PFSK-1 (cell line): Measurements from ENCODE around the gene MRPL50. TPM values are rescaled to one million over a fixed set of nuclear protein-coding genes. Genes with fewer than 3 reads are reported as not detected.

ENCODE experiments used
- FOXP2 ChIP-seq: optimal IDR thresholded peaks from 2 replicates; pipeline ENCODE3; 2011; ENCODE audit warnings: borderline replicate concordance, control low read depth, inconsistent platforms; ENCODE audit not compliant: insufficient read depth; ENCODE audit errors: extremely low read length, extremely low read depth
- POLR2AphosphoS5 ChIP-seq: IDR thresholded peaks from 2 replicates; pipeline ENCODE4 v1.6.1; 2012; ENCODE audit warnings: low read depth, mild to moderate bottlenecking, control low read depth, low read length, moderate library complexity
- REST ChIP-seq, 2 experiments: IDR thresholded peaks; 2 replicates each; pipeline versions ENCODE4 v1.6.1 to v1.8.0; 2011 to 2012; ENCODE audit warnings: low read depth in 2 of 2, low read length in 2 of 2, control low read depth in 1 of 2, inconsistent platforms in 1 of 2, mild to moderate bottlenecking in 1 of 2, moderate library complexity in 1 of 2; ENCODE audit not compliant: insufficient read depth in 1 of 2
- SIN3A ChIP-seq: IDR thresholded peaks from 2 replicates; pipeline ENCODE4 v1.6.1; 2012; ENCODE audit warnings: mild to moderate bottlenecking, low read length, moderate library complexity, borderline replicate concordance; ENCODE audit not compliant: insufficient read depth
- TAF1 ChIP-seq: IDR thresholded peaks from 2 replicates; pipeline ENCODE4 v1.6.1; 2012; ENCODE audit warnings: low read length, control low read depth, borderline replicate concordance; ENCODE audit not compliant: insufficient read depth
- polyA plus RNA-seq: library from polyadenylated mRNA; unstranded; fragments of >200 nt; gene quantifications from one replicate; pipeline ENCODE4 v1.2.1, GENCODE V29; 2012; ENCODE audit warnings: low read depth, missing spikeins; ENCODE audit not compliant: insufficient read length

The MRPL50 gene
- polyA plus RNA-seq, result 3.5 TPM

GRCh38 chr9:101398068-101398929 lies at the start of gene MRPL50, which contains the start of gene ZNF189:
Gene MRPL50, minus strand, starts transcription at chr9:101398618. Its CDS starts 26 bp downstream, at chr9:101398592.
Gene ZNF189, plus strand, starts transcription at chr9:101398851. Its CDS starts 306 bp downstream, at chr9:101399157.
- TF ChIP-seq POLR2AphosphoS5 (peak; percentile 95), REST (IDR thresholded peaks at IDR 0.05; ENCODE audit: insufficient read depth in 1 of 2, low read depth in 2 of 2, low read length in 2 of 2) (no peak; a peak in 1 of 4 replicates), TAF1 (peak; percentile 95), SIN3A (peak; percentile 9; the same call in 1 of the 2 replicates), FOXP2 (peak; percentile 9)

GRCh38 chr9:101446732-101447131 lies 48.3 kb upstream of the MRPL50 start:
- TF ChIP-seq FOXP2 (no peak), TAF1 (no peak), POLR2AphosphoS5 (no peak), SIN3A (no peak), REST (IDR thresholded peaks at IDR 0.05; ENCODE audit: insufficient read depth in 1 of 2, low read depth in 2 of 2, low read length in 2 of 2) (no peak)

DNA sequence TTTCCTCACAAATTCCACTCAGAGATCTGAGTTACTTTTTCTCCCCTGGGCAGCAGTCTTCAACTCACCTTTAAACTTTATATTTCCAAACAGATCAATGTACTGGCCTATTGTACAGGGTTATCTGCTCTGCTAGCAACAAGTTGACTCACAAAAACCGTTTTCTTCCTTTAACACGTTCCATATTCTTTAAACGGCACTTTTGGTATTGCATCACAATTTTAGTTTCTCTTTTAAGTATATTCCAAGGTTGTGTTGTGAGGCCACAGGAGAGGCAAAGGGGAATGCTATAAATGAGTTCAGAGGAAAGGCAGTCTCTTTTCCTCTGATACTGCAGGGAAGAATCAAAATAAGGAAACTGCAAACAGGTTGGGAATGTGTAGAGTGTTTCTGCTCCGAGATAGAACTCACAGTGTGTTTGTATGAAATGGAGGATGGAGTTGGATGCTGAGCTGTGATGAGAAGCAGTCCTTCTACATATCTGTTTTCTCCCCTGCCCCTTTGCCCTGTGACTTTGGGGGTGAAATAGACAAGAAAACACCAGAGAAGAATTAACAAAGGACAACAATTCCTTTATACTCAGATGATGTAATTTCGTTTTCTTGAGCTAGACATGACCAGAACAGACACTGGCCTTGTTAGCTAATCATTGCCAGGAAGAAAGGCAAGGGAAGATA lies 47.1 kb upstream of the MRPL50 start:
- no peak for TF ChIP-seq REST (IDR thresholded peaks at IDR 0.05; ENCODE audit: insufficient read depth in 1 of 2, low read depth in 2 of 2, low read length in 2 of 2)
- TF ChIP-seq FOXP2, result no peak
- TF ChIP-seq TAF1, result no peak
- TF ChIP-seq POLR2AphosphoS5, result no peak
- no peak for TF ChIP-seq SIN3A

DNA sequence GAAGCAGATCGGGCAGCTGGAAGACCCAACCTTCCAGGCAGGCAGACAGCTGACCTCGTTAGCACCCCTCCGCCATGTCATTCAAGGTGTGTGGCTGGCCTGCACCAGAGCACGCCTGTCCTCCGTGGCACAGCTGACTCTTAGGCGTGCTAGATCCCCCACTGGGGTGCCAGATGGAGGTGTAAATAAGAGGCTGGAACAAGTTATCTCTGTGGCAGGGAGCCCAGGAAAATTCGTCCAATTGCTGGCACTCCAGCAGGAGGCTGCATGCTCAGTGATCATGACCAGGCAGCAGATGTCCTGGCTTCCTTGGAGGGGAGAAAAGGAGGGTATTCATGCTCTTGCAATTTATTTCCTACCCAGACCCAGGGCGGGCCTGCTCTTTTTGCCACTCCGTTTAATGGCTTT lies 45.0 kb upstream of the MRPL50 start:
- no peak for TF ChIP-seq REST (IDR thresholded peaks at IDR 0.05; ENCODE audit: insufficient read depth in 1 of 2, low read depth in 2 of 2, low read length in 2 of 2)
- no peak for TF ChIP-seq SIN3A
- no peak for TF ChIP-seq POLR2AphosphoS5
- no peak for TF ChIP-seq FOXP2
- TF ChIP-seq TAF1, result no peak
